Measurements from ENCODE around the gene GNAZ.

DNA sequence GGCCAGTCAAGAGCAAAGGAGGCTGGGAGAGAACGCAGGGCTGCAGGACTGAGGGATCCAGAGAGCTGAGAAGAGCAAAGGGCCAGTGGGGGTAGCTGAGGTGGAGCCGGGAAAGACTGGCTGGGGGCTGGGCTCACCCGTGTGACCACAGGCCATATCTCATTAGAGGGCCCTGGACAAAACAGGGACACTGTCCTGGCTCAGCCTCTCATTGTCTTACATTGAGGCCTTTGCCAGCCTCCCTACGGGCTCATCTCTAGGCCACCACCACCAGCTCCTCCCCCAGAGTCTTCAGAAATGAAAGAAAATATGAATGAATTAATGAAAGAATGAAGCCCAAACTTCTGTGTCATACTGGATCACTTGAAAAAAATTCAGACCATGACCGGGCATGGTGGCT is 84.1 kb downstream of the GNAZ start:
- TF ChIP-seq, protein P1, sequence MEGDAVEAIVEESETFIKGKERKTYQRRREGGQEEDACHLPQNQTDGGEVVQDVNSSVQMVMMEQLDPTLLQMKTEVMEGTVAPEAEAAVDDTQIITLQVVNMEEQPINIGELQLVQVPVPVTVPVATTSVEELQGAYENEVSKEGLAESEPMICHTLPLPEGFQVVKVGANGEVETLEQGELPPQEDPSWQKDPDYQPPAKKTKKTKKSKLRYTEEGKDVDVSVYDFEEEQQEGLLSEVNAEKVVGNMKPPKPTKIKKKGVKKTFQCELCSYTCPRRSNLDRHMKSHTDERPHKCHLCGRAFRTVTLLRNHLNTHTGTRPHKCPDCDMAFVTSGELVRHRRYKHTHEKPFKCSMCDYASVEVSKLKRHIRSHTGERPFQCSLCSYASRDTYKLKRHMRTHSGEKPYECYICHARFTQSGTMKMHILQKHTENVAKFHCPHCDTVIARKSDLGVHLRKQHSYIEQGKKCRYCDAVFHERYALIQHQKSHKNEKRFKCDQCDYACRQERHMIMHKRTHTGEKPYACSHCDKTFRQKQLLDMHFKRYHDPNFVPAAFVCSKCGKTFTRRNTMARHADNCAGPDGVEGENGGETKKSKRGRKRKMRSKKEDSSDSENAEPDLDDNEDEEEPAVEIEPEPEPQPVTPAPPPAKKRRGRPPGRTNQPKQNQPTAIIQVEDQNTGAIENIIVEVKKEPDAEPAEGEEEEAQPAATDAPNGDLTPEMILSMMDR (IDR thresholded peaks at IDR 0.05; ENCODE audit: insufficient read depth, low read depth, low read length), result no peak
- TF ChIP-seq EZH2 (IDR thresholded peaks at IDR 0.05; ENCODE audit: insufficient read depth, low read length), result no peak

All from astrocyte (in vitro differentiated cells and primary cell).